ENCODE measurements around the gene ZNF778.

ZNF778 gene

DNA sequence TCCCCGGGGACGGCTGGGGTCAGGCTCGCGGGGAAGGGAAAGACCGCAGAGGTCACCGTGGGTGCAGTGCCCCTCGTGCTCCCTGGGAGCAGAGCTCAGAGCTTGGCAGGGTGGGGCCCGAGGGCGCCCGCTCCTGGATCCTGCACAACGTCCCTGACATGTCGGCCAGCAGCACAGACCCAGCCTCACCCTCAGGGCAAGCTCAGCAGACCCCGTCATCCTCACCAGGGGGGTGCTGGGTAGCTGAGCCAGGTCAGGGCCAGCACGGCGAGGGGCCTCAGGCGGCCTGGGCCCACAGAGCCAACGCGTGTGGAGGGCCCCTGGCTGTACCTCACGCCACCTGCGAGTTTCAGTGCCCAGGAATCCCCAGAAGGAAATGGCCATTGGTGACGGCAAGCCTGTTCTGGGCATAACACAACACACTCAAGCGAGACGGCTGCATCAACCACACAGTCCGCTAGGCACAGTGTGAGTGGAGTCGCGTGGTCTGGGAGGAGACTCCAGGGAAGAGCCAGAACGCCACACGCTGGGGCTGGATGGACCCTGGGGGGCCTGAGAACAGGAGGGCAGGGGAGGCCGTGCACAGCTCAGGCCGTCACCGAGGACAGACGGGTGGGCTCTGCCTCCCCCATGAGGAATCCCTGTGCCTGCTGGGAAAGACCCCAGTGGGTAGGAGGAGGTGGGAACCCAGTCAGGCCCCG is 60.3 kb downstream of the ZNF778 start:
- DNase-seq (ENCODE audit: low read depth in 2 of 2): no peak

DNA sequence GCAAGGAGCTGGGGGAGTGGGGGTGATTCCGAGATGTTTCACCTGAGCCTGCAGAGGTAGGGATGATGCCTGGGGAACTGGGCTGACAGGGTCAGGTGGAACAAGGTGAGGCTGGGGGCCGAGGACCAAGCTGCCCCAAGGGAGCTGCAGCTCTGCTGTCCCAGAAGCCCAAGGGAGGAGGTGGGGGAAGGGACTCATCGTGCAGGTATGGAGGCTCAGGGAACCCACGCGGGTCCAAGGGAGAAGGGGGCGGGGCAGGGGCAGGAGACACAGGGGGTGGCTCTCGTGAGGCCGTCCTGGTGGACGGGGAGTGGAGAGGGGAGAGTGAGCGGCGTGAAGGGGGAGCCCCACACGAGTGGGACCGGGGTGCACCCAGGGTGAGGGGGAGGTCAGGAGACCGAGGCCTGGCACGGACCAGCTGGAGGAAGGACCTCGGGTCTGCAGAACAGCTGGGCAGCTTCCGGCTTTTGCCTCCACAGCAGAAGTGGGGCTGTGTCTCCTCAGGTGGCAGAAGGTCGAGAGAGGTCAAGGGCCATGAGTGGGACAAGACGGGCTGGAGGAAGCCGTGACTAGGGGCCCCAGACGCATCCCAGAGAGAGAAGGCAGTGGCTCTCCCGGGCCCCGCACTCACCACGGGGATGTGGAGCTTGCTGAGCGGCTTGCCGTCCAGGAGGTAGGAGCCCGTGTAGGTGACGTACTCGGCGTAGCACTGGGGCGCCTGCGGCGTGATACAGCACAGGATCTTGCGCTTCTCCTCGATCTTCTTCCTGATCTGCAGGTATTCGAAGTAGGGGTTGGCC is 61.1 kb downstream of the ZNF778 start:
- DNase-seq (ENCODE audit: low read depth in 2 of 2): no peak

DNA sequence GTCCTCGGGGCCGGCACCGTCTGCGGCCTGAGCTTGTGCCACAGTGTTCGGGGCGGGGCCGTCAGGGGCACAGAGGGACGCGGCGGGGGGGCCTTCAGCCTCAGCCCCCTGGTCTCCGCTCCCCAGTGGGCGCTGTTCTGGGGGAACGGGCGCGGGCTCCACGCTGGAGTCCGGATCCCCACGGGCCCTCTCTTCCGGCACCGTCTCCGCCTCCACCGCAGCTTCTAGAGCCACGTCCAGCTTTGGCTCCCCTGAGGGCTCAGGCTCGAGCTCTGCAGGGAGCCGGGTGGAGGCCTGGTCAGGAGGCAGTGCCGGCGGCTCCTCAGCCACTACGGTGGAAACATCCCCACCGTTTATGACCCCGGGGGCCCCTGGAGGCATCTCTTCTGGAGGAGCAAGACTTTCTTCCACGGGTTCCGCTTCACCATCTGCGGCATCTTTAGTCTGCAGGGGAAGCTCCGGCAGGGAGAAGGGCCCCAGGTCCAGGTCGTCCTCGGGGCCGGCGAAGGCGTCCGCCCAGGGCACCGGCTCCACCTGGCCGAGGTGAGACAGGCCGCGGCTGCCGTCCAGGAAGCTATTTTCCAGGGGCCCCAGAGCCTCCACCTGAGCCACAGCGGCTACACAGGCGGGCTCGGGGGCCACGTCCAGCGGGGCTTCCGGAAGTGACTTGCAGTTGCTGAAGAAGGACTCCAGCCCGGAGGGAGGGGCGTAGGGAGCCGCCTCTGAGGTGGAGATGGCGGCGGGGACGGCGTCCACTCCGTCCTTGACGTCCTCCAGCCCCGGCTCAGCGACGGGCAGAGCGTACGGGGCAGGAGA is 62.4 kb downstream of the ZNF778 start:
- DNase-seq (ENCODE audit: low read depth in 2 of 2): no peak

DNA sequence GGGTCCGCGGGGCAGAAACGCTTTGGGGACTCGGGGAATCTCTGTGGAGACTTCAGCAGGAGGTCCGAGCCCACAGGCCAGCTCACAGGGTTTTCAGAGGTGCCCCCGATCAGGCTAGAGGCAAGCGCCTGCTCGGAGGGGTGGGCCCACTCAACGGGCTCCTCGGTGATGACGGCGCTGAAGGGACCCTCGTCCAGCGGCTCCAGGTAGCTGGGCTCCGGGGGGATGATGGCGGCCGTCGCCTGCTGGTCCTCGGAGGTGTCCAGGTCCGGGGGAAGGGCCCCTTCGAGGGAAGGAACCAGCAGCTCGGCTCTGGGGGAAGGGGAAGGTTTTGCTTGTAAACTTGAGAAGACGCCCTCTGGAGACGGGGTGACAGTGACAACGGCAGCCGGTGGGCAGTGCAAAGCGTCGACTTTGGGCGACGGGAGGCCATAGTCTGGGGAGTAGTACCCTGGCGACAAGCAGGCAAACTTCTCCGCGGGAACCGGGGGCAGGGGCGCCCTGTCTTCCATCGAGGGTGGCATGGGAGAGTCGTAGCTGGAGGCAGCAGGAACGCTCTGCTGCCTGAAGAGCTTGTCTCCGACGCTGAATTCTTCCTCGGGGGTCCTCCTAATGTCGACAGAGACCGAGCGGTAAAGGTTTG is 63.2 kb downstream of the ZNF778 start:
- DNase-seq (ENCODE audit: low read depth in 2 of 2): no peak

DNA sequence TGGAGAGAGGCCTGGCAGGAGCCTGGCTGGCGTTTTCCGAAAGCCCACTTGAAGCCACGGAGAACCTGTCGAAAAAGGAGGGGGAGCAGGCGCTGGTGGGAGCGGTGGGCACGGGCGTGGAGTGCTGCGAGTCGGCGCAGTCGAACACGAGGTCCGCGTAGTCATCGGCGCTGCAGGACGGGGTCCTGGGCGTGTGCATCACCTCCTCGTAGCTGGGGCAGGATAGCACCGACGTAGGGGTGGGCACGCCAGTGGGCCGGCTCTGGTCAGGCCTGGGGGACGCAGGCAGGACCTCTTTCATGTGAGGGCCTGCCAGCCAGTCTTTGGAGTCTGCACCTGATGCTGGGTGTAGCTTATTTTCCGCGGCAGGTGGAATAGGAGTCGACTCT is 63.7 kb downstream of the ZNF778 start:
- no peak for DNase-seq (ENCODE audit: low read depth in 2 of 2)

DNA sequence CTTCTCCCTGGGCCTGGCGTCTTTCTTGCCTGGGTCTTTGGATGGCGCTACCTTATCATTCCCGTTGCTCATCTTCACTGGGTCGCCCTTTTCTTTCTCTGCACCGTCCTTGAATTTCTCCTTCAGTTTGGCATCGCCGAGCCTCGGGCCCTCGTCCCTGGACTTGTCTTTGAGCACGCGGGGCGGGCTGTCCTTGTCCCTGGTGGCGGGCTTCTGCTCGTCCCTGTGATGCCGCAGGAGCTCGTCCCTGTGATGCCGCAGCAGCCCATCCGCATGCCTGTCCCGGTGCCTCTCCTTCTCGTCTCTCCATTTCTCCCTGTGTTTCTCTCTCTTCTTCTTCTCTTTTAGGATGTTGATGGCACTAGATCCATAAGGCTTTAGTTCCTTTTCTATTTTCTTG is 64.3 kb downstream of the ZNF778 start:
- no peak for DNase-seq (ENCODE audit: low read depth in 2 of 2)

DNA sequence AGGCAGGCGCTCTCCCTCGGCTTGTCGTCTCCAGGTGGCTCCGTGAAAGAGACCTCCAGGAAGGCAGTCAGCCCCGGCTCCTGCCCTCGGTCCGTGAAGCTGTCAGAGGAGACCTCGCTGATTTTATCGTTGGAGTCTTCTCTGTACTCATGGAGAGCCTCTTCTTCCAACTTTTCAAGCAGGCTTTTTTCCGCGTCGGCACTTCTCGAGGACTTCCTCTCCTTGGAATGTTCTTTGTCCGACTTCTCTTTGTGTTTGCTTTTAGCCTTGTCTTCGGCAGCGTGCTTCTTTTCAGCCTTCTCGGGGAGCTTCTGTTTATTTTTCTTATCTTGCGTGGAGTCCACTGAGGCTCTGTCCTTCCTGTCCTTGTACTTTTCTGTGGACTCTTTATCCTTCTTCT is 65.0 kb downstream of the ZNF778 start:
- DNase-seq (ENCODE audit: low read depth in 2 of 2): no peak

DNA sequence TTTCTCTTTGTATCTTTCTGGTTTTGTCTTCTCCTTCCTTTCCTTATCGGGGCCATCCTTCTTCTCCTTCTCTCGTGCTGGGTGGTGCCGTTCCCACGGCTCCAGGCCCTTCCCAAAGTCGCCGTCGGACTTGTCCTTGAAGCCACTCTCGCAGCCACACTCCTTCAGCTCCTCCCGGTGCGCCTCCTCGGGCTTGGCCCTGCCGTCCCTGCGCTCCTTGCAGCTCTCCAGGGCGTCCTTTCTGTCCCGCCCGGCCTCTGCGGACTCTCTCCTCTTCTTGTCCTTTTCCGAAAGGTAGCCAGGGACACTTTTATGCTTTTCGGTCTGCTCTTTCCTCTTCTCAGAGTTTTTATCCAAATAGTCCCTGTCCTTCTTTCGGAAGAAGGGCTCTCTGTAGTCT is 65.9 kb downstream of the ZNF778 start:
- no peak for DNase-seq (ENCODE audit: low read depth in 2 of 2)

DNA sequence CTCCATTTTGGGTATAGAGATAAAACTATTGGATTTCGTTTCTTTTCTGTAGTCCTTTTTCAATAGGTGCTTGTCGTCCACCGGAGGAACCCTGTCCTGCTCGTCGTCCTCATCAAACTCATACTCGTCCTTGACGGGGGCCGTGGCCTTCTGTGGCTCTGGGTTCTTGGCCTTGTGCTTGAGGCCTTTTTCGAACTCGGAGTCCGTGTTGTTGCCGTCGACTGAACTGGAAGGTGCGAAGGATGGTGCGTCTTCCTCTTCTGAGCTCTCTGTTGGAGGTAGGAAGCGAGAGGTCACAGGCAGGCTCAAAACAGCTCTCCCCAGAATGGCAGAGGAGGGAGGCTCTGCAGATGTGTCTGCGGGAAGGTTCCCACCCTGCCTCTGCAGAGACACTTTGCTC is 67.9 kb downstream of the ZNF778 start:
- DNase-seq (ENCODE audit: low read depth in 2 of 2): no peak

DNA sequence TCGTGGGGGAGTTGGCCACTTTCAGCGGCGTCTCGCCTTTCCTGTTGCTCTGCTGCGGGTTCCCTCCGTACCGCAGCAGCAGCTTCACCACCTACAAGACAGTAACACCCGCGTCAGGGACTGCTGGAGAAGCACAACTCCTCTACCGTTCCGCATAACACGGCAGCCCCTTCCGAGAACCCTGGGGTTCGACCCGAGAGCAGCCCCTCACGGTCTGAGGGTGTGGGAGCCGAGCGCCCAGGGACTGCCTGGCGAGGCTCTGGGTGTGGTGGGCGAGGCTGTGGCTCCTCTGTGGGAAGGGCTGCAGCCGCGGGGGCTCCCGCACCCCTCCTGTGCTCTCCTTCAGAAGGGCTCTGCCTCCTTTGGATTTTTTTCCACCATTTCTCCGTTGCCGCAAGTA is 68.6 kb downstream of the ZNF778 start:
- DNase-seq (ENCODE audit: low read depth in 2 of 2): no peak
